ENCODE measurements around the gene PGM1. TPM values are rescaled to one million over a fixed set of nuclear protein-coding genes. Genes with fewer than 3 reads are reported as not detected.
A peak's percentile ranks its signal among the peaks of the same experiment; 100 is the strongest.

Gene PGM1
- total RNA-seq, 4 donors from 2014 or later = 37.1 to 84.1 (median 63.2) TPM

DNA sequence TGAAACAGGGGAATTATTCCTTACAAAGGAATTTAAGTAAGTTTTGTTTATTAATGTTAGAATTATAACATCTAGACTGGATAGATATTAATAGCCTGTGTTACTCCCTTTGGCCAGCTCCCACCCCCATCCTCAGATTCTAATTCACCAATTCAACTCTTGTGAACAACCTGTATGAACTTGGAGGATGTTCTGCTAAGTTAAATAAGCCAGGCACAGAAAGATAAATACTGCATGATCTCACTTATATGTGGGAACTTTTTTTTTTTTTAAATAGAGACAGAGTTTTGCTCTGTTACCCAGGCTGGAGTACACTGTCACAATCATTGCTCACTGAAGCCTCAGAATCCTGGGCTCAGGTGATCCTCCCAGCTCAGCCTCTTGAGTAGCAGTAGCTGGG is 37.7 kb upstream of the PGM1 start:
- no peaks in the 10 kb centered on the region for H3K9me3 ChIP-seq
- H3K27ac ChIP-seq = no peak overlapping the region
- H3K36me3 ChIP-seq = no peaks in the 10 kb centered on the region
- intact Hi-C loops (cut with DNase I) = no loop called here
- no peak overlapping the region for H3K4me3 ChIP-seq (replicated peaks in 1 of 3)
- H3K27me3 ChIP-seq = no peaks in the 10 kb centered on the region
- TF ChIP-seq POLR2A (IDR thresholded peaks at IDR 0.05) = no peak
- TF ChIP-seq, protein P1, sequence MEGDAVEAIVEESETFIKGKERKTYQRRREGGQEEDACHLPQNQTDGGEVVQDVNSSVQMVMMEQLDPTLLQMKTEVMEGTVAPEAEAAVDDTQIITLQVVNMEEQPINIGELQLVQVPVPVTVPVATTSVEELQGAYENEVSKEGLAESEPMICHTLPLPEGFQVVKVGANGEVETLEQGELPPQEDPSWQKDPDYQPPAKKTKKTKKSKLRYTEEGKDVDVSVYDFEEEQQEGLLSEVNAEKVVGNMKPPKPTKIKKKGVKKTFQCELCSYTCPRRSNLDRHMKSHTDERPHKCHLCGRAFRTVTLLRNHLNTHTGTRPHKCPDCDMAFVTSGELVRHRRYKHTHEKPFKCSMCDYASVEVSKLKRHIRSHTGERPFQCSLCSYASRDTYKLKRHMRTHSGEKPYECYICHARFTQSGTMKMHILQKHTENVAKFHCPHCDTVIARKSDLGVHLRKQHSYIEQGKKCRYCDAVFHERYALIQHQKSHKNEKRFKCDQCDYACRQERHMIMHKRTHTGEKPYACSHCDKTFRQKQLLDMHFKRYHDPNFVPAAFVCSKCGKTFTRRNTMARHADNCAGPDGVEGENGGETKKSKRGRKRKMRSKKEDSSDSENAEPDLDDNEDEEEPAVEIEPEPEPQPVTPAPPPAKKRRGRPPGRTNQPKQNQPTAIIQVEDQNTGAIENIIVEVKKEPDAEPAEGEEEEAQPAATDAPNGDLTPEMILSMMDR (IDR thresholded peaks at IDR 0.05) = no peak
- no peaks in the 10 kb centered on the region for H3K4me1 ChIP-seq
- DNase-seq = no peak

DNA sequence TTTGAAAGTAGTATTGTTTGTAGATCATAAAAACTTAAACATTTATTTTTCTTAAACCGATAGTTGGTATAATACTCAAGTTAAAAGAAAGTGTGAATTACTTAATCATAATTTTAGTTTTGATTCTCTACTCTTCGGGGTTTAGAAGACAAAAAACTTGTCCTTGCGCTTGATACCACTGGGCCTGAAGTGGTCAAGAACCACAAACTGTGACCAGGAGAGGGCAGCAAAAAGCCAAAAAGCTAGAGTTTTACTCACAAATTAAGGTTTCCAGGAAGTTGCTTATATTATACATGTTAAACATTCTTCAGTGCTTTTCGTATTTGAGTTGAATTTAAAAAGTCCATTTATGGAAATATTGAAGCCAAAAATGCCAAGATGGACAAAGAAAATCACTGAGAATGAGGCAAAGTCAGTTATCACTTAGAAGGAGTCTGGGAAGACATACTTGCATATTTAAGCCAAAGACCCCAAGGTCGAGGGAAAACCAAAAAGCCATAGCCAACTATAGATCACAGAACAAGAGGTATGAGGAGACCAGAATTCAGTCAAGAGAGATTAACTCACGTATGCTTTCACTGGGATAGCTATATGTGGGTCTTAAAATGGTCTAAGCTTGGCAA is 35.7 kb upstream of the PGM1 start:
- 76 to 79% methylated on average over 6 of the region's 6 CpGs for WGBS, 2 donors
- intact Hi-C loops (cut with DNase I) = no loop called here
- no peaks in the 10 kb centered on the region for H3K4me1 ChIP-seq

DNA sequence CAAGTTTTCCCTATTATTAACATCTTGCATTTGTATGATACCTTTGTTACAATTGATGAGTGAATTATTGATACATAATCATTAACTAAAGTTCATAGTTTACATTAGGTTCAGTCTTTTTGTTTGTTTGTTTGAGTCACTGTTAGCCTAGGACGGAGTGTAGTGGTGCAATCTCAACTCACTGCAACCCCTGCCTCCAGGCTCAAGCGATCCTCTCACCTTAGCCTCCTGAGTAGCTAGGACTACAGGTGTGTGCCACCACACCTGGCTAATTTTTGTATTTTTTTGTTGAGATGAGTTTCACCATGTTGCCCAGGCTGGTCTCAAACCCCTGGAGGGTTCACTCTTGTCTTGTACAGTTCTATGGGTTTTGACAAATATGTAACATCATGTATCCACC is 33.9 kb upstream of the PGM1 start:
- Histone ChIP-seq H3K27ac (no peak overlapping the region), H3K4me3 (replicated peaks in 1 of 3) (no peak overlapping the region), H3K9me3 (no peaks in the 10 kb centered on the region), H3K27me3 (no peaks in the 10 kb centered on the region), H3K4me1 (no peaks in the 10 kb centered on the region), H3K36me3 (no peaks in the 10 kb centered on the region)
- 96 to 97% methylated on average over 2 of the region's 2 CpGs for WGBS, 2 donors
- DNase-seq = no peak
- no peak for TF ChIP-seq POLR2A (IDR thresholded peaks at IDR 0.05)
- TF ChIP-seq, protein P1 (IDR thresholded peaks at IDR 0.05) = no peak
- intact Hi-C loops (cut with DNase I) = no loop called here

More for the DNA sequence above, 35.7 kb upstream of the PGM1 start:
- H3K4me3 ChIP-seq (replicated peaks in 1 of 3) = no peak overlapping the region
- no peak overlapping the region for H3K27ac ChIP-seq
- peak; percentile 7 to 19 for DNase-seq
- H3K27me3 ChIP-seq = no peaks in the 10 kb centered on the region
- no peaks in the 10 kb centered on the region for H3K9me3 ChIP-seq
- TF ChIP-seq, protein P1 (IDR thresholded peaks at IDR 0.05) = peak in 3 of 6 experiments; percentile 9 to 38 (median 29)
- TF ChIP-seq POLR2A (IDR thresholded peaks at IDR 0.05) = no peak
- H3K36me3 ChIP-seq = no peaks in the 10 kb centered on the region

DNA sequence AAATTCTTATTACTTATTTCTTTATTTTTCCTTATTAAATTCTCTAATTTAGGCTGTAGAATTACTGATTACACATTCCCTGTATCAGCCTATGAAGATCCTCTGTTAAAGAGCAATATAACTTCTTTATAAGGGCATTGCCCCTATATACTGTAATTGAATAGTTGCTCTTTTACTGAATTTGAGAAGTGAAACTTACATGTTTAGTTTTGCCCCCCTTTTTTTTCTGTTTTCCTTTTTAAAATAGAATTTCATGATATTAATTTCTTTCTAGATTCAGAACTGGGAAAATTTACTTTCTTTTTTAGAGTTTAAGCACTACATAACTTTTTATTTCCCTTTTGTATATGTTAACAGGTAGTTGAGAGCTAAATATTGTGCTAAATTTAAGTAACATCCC is 29.5 kb upstream of the PGM1 start:
- no peaks in the 10 kb centered on the region for H3K9me3 ChIP-seq
- DNase-seq = no peak
- no peaks in the 10 kb centered on the region for H3K27me3 ChIP-seq
- no peaks in the 10 kb centered on the region for H3K4me1 ChIP-seq
- no peak overlapping the region for H3K27ac ChIP-seq
- no peak overlapping the region for H3K4me3 ChIP-seq (replicated peaks in 1 of 3)
- intact Hi-C loops (cut with DNase I) = no loop called here
- no peaks in the 10 kb centered on the region for H3K36me3 ChIP-seq
- TF ChIP-seq, protein P1 (IDR thresholded peaks at IDR 0.05) = no peak
- no peak for TF ChIP-seq POLR2A (IDR thresholded peaks at IDR 0.05)

DNA sequence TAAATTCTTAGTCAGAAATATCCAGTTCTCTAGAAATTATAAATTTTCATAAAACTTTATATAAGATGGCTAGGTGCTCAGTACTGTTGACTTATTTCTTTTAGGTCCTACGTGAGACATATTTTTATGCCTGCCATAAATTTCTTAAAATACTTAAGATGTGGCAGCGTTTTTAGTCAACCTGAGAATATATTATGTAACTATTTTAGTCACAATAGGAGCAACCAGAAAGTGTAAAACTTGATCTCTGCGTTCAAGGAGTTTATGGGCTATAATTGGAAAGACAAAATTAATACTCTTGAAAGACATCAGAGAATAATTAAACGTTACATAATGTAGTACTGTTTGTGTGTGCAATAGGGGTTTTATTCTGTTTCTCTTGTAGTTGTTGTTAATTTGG is 24.1 kb upstream of the PGM1 start:
- no peaks in the 10 kb centered on the region for H3K9me3 ChIP-seq
- H3K36me3 ChIP-seq = no peaks in the 10 kb centered on the region
- H3K27me3 ChIP-seq = no peaks in the 10 kb centered on the region
- no peaks in the 10 kb centered on the region for H3K4me1 ChIP-seq
- WGBS, 2 donors = 92 to 94% methylated on average over 4 of the region's 4 CpGs
- no peak for DNase-seq
- H3K4me3 ChIP-seq (replicated peaks in 1 of 3) = no peak overlapping the region
- TF ChIP-seq, protein P1 (IDR thresholded peaks at IDR 0.05) = no peak
- no peak for TF ChIP-seq POLR2A (IDR thresholded peaks at IDR 0.05)
- intact Hi-C loops (cut with DNase I) = no loop called here
- no peak overlapping the region for H3K27ac ChIP-seq

All from thyroid gland (tissue), 4 donors.